Smooth muscle cell (in vitro differentiated cells): ENCODE data around the gene ZBTB7A. TPM values are rescaled to one million over a fixed set of nuclear protein-coding genes. Genes with fewer than 3 reads are reported as not detected.

Experiments
- DNase-seq: peaks from one replicate; lab custom pipeline; 2025; ENCODE audit not compliant: unreplicated experiment; lab: John Stamatoyannopoulos, UW
- H2AFZ ChIP-seq: fragments of 200-600 bp; sonication (generic); 2 replicates; pipeline ENCODE4 v1.6.0; 2016; ENCODE audit warnings: antibody characterized with exemption, low read depth, mild to moderate bottlenecking
- H3F3A ChIP-seq: fragments of 200-600 bp; sonication (generic); 2 replicates; pipeline ENCODE4 v1.6.0; 2017; ENCODE audit warnings: antibody characterized with exemption, low read depth
- H3K27ac ChIP-seq: fragments of 200-600 bp; sonication (generic); 2 replicates; pipeline ENCODE4 v1.5.1; 2016; ENCODE audit warnings: low read depth, mild to moderate bottlenecking
- H3K27me3 ChIP-seq: fragments of 200-600 bp; sonication (generic); 2 replicates; pipeline ENCODE4 v1.6.1; 2016; ENCODE audit warnings: low read depth, mild to moderate bottlenecking
- H3K36me3 ChIP-seq: fragments of 200-600 bp; sonication (generic); 2 replicates; pipeline ENCODE4 v1.5.1; 2016; ENCODE audit warnings: low read depth
- H3K4me1 ChIP-seq: fragments of 200-600 bp; sonication (generic); 2 replicates; pipeline ENCODE4 v1.5.1; 2016; ENCODE audit warnings: low read depth
- H3K4me2 ChIP-seq: fragments of 200-600 bp; sonication (generic); 2 replicates; pipeline ENCODE4 v1.6.0; 2016; ENCODE audit warnings: mild to moderate bottlenecking
- H3K4me3 ChIP-seq: fragments of 200-600 bp; sonication (generic); 2 replicates; pipeline ENCODE4 v1.5.1; 2016; ENCODE audit warnings: mild to moderate bottlenecking
- H3K79me2 ChIP-seq: fragments of 200-600 bp; sonication (generic); 2 replicates; pipeline ENCODE4 v1.6.0; 2016; ENCODE audit warnings: low read depth, mild to moderate bottlenecking
- H3K9ac ChIP-seq: fragments of 200-600 bp; sonication (generic); 2 replicates; pipeline ENCODE4 v1.6.0; 2016; ENCODE audit warnings: low read depth
- H3K9me3 ChIP-seq: fragments of 200-600 bp; sonication (generic); replicated peaks from 2 replicates; pipeline ENCODE4 v1.5.1; 2016; ENCODE audit warnings: low read depth
- H4K20me1 ChIP-seq: fragments of 200-600 bp; sonication (generic); 2 replicates; pipeline ENCODE4 v1.6.0; 2016; ENCODE audit warnings: low read depth
- CTCF ChIP-seq: fragments of 200-600 bp; sonication (generic); IDR thresholded peaks from 2 replicates; pipeline ENCODE4 v1.5.1; 2017; ENCODE audit warnings: borderline replicate concordance, mild to moderate bottlenecking, antibody characterized with exemption; ENCODE audit not compliant: insufficient read depth, poor library complexity, severe bottlenecking
- WGBS: methylation state at CpG from one replicate; pipeline ENCODE4 v1.1.7; 2016; ENCODE audit warnings: low lambda C conversion rate; 5-methylcytosine and 5-hydroxymethylcytosine counted together
- polyA plus RNA-seq: library from polyadenylated mRNA; unstranded; fragments of >200 nt; fragmentation: Nextera tagmentation; extraction: Ambion mirVana; gene quantifications from 2 replicates; pipeline ENCODE4 v1.2.1, GENCODE V29; 2016
- total RNA-seq: library from RNA; depleted of rRNA; stranded (reverse); fragments of >200 nt; gene quantifications from 2 replicates; pipeline ENCODE4 v1.2.3, GENCODE V29; 2014

The ZBTB7A gene
- total and polyA plus RNA-seq, 2 experiments from 2014 or later = 13.3 to 36.0 TPM

GRCh38 chr19:4051175-4052101, 15.3 kb downstream of the ZBTB7A start:
- no peak overlapping the region for H3K4me3 ChIP-seq
- H3K9ac ChIP-seq = peak overlapping the region; percentile 74
- TF ChIP-seq CTCF = no peak
- H3K27me3 ChIP-seq = no peaks in the 10 kb centered on the region
- WGBS = 64% methylated on average over 13 of the region's 15 CpGs
- H3K4me1 ChIP-seq = no peaks in the 10 kb centered on the region
- peak overlapping the region; percentile 95 for H3K27ac ChIP-seq
- no peak for DNase-seq
- H3K9me3 ChIP-seq = no peaks in the 10 kb centered on the region
- H3F3A ChIP-seq = peaks cover 5% of the 10 kb centered on the region
- H3K36me3 ChIP-seq = no peaks in the 10 kb centered on the region
- peaks cover 87% of the 10 kb centered on the region for H3K79me2 ChIP-seq
- H4K20me1 ChIP-seq = peaks cover 94% of the 10 kb centered on the region
- no peak overlapping the region for H2AFZ ChIP-seq
- peak overlapping the region; percentile 58 for H3K4me2 ChIP-seq

- no peak overlapping the region for H3K9ac ChIP-seq
- no peak overlapping the region for H2AFZ ChIP-seq
- peaks cover 96% of the 10 kb centered on the region for H4K20me1 ChIP-seq
- H3K4me1 ChIP-seq = no peaks in the 10 kb centered on the region
- 94% methylated on average over 14 of the region's 15 CpGs for WGBS
- H3K27me3 ChIP-seq = no peaks in the 10 kb centered on the region
- H3F3A ChIP-seq = peaks cover 5% of the 10 kb centered on the region
- H3K4me3 ChIP-seq = no peak overlapping the region
- H3K4me2 ChIP-seq = no peak overlapping the region
- TF ChIP-seq CTCF = no peak
- no peak for DNase-seq
- peaks cover 87% of the 10 kb centered on the region for H3K79me2 ChIP-seq
- no peak overlapping the region for H3K27ac ChIP-seq
- H3K9me3 ChIP-seq = no peaks in the 10 kb centered on the region
- H3K36me3 ChIP-seq = no peaks in the 10 kb centered on the region
Observed at GRCh38 chr19:4049432-4049831, 17.3 kb downstream of the ZBTB7A start.

GRCh38 chr19:4046946-4047683, 19.6 kb downstream of the ZBTB7A start:
- Histone ChIP-seq H3K9ac (no peak overlapping the region), H3F3A (no peaks in the 10 kb centered on the region), H2AFZ (no peak overlapping the region), H3K9me3 (no peaks in the 10 kb centered on the region), H3K27me3 (no peaks in the 10 kb centered on the region), H3K4me3 (no peak overlapping the region), H4K20me1 (peaks cover 95% of the 10 kb centered on the region), H3K27ac (no peak overlapping the region), H3K79me2 (peaks cover 90% of the 10 kb centered on the region), H3K36me3 (no peaks in the 10 kb centered on the region), H3K4me2 (no peak overlapping the region), H3K4me1 (no peaks in the 10 kb centered on the region)
- TF ChIP-seq CTCF = no peak
- no peak for DNase-seq
- WGBS = 96% methylated on average over 18 of the region's 33 CpGs
